RCC 7860 (cell line): ENCODE data around the gene PCYOX1L.

Source experiments
- DNase-seq: peaks from one replicate; pipeline ENCODE4 v3.0.0-alpha.2; 2015; ENCODE audit warnings: low spot score
- FAIRE-seq: peaks from 2 replicates; lab custom pipeline; 2012; peaks lifted over from hg19 to GRCh38; lab: Jason Lieb, UNC

The PCYOX1L gene, protein sequence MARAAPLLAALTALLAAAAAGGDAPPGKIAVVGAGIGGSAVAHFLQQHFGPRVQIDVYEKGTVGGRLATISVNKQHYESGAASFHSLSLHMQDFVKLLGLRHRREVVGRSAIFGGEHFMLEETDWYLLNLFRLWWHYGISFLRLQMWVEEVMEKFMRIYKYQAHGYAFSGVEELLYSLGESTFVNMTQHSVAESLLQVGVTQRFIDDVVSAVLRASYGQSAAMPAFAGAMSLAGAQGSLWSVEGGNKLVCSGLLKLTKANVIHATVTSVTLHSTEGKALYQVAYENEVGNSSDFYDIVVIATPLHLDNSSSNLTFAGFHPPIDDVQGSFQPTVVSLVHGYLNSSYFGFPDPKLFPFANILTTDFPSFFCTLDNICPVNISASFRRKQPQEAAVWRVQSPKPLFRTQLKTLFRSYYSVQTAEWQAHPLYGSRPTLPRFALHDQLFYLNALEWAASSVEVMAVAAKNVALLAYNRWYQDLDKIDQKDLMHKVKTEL

GRCh38 chr5:149357370-149358293, at the start of gene PCYOX1L:
Gene PCYOX1L (plus strand): TSS chr5:149358046. CDS start chr5:149358069, 23 bp downstream.
- peak; percentile 44 for FAIRE-seq
- peak; percentile 93 for DNase-seq

- FAIRE-seq: no peak
- DNase-seq: no peak
Observed at GRCh38 chr5:149309354-149309753, 48.5 kb upstream of the PCYOX1L start.

DNA sequence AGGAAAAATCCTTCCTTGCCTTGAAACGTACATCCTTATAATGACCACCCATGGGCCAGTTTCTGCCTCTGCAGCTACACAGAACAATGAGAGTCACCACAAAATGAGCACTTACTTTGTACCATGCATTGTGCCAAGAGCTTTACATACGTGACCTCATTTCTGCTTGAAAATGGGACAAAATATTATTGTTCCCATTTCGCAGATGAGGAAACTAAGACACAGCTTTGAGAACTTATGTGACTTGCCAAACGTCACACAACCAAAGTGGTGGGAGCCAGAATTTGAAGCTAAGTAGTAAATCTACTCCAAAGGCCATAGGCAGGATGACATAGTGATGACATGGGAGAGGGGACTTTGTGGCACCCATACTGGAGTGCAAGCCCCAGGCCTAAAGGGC, 47.4 kb upstream of the PCYOX1L start:
- DNase-seq (no peak), FAIRE-seq (no peak)

DNA sequence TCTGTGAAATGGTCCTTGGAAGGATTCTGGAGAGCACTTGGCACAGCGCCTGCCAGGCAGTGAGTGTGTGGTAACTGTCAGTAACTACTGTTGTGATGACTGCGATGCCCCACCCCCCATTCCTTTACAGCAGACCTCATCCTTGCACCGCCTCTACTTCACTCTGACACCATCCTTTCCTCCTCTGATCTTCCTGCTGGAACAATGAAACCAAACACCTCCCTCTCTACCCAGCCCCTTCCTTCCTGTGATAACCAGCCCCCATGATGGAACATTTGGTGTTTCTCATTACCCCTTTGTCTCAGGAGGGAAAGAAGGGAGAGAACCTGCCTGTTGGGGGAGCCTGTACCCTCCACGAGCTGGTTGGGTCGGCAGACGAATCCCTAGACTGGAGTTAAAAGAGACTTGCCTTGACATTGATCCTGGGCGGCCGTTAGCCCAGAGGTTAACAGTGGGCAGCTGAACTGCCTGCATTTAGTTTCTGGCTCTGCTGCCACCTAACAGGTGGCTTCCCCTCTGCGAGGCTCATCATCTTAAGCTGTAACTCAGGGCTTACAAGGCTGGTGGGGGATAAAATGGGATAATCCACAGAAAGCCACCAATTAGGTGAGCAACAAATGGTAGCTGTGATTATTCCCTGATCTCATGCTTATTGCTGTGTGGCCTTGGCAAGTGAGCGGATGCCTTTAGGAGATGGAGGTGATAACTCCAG, 46.7 kb upstream of the PCYOX1L start:
- no peak for FAIRE-seq

DNA sequence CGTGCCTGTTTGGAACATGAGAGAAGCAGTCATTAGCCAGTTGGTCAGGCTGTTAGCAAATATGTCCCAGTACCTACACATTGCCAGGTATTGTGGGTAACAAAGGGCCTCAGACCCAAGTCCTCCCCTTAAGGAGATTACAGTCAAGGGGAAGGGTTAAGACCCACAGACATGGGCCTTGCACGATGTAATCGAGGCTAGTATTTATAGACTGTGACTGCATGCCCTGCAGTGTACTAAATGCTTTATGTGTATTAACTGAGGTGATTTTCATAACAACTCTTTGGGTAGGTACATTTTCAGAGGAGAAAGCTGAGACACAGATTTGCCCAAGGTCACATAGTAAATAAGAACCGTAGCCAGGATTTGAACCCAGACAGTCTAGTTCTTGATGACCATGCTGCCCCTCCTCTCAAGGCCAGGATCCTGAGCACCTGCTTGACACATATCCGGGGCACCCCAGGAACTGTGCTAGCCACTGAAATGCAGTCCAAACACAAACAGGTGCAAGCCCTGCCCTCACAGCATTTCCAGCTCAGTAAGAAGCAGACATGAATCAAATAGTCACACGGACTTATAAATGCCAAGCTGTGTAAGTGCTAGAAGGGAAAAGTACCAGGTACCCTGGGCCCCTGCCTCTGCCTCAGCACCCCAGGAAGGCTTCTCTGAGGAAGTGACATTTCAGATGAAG, 44.5 kb upstream of the PCYOX1L start:
- FAIRE-seq (no peak), DNase-seq (no peak)

More for the DNA sequence above, 46.7 kb upstream of the PCYOX1L start:
- DNase-seq: peak; percentile 36

DNA sequence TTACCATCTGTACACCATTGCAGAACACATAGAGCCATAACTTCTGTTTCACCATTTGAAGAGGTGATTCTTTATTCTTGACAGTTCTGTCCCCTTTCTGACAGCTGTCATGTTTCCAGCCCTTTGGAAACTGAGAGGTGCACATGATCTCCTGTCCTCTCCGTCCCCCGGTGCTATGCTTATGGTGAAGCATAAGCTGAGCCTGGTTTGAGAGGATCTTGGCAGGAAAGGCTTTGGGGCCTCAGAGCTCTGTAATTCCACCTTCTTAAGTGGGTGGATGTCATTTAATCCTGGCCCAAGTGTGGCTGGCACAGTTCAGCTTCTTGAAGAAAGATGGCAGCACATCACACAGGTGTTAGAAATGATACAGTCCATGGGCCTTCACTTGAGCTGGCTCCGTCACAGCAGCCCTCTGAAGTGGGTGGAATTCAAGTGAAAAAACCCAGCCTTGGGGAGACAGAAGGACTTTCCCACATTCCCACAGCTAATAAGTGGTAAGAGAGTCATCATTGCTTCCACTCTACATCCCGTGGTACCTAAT, 43.2 kb upstream of the PCYOX1L start:
- no peak for DNase-seq

DNA sequence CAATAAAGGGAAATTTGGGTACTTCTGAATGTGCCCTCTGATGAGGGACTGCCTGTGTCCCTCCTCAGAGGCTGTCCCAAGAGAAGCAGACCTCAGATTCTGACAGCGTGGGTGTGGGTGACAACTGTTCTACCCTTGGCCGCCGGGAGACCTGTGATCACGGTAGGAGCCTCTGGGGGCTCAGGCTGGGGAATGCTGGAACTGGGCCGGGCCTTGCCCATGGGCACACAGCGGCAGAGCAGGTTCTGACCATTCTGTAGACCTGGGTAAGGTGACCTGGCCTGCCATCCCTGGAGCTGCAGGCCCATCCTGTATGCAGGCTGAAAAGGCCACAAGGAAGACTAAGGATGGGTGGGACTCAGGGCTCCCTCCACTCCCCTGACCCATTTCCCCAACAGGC, 42.1 kb upstream of the PCYOX1L start:
- FAIRE-seq (no peak), DNase-seq (no peak)

More for the DNA sequence above, 43.2 kb upstream of the PCYOX1L start:
- no peak for FAIRE-seq

DNA sequence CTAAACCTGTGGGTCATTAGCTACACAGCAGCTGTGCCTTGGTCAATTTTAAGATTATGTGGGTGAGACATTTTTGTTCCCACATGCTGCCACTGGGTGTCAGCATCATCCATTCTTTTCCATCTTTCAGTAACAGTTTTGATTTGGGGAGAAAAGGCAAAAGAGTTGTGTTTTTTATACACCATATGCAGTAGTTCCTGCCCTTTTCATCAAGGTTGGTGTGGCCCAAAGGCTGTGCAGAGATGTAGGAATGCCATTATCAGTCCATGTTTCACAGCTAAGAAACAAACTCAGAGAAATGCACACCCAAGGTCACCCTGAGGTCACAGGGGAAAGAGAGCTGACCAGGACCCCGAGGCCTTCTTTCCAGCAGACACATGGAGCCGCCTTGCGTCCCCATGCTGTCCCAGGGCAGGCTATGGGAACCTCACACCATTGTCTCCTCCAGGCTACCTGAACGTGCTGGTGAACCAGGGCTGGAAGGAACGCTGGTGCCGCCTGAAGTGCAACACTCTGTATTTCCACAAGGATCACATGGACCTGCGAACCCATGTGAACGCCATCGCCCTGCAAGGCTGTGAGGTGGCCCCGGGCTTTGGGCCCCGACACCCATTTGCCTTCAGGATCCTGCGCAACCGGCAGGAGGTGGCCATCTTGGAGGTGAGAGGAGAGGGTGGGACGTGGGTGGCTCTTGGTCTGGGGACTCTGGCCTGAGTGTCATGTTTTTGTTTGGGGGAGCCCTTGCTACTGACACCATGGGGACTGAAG, 40.4 kb upstream of the PCYOX1L start:
- DNase-seq: peak; percentile 32
- peak; percentile 77 for FAIRE-seq

- DNase-seq (no peak), FAIRE-seq (no peak)
Observed at GRCh38 chr5:149319174-149319573, 38.7 kb upstream of the PCYOX1L start.

GRCh38 chr5:149320791-149321330, 37.0 kb upstream of the PCYOX1L start:
- peak; percentile 92 for DNase-seq

DNA sequence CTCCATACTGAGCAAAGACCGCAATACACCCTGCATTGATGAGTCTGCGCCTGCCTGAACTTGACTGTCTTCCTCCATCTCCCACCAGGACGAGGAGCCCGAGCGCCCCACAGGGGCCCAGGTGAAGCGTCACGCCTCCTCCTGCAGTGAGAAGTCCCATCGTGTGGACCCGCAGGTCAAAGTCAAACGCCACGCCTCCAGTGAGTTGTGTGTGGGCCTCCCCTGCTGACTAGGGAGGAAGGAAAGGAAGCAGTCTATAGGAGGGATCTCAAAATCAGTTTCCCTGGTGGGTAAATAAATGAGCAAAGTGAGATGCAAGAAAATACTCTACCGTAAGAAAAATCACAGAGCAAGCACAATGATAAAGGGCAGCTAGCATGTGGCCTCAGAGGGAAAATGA, 35.3 kb upstream of the PCYOX1L start:
- DNase-seq: no peak
- FAIRE-seq: no peak

More at GRCh38 chr5:149320791-149321330, 37.0 kb upstream of the PCYOX1L start:
- peak; percentile 91 for FAIRE-seq

GRCh38 chr5:149323210-149323609, 34.6 kb upstream of the PCYOX1L start:
- FAIRE-seq (no peak), DNase-seq (no peak)

GRCh38 chr5:149323621-149324205, 34.1 kb upstream of the PCYOX1L start:
- no peak for FAIRE-seq

GRCh38 chr5:149324641-149325040, 33.2 kb upstream of the PCYOX1L start:
- FAIRE-seq (no peak), DNase-seq (no peak)

More at GRCh38 chr5:149323621-149324205, 34.1 kb upstream of the PCYOX1L start:
- no peak for DNase-seq

- no peak for DNase-seq
Observed at GRCh38 chr5:149325166-149325735, 32.6 kb upstream of the PCYOX1L start.

GRCh38 chr5:149325894-149326293, 32.0 kb upstream of the PCYOX1L start:
- FAIRE-seq (no peak), DNase-seq (no peak)

More at GRCh38 chr5:149325166-149325735, 32.6 kb upstream of the PCYOX1L start:
- no peak for FAIRE-seq

DNA sequence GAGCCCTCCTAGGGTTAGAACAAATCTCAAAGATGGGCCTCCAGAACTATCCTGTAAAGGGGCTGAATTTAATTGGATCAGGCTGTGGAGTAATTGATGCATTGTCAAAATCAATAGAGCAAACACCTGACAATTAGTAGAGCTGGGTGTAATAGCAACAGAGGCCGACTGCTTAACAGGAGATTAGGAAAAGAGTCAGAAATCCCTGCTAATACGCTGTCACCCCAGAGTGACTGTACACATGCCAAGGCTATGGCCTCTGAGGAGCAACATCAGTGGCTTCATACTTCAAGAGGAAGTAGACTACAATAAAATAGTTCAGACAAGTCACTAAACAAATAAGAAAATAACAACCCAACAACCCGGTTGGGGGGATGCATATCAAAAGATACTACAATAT, 31.2 kb upstream of the PCYOX1L start:
- FAIRE-seq: no peak
- DNase-seq: no peak

- no peak for FAIRE-seq
- no peak for DNase-seq
Observed at GRCh38 chr5:149328177-149328576, 29.7 kb upstream of the PCYOX1L start.
